GM12865 (cell line): ENCODE data around the gene STRN4.
"Not testable (repeated sequence)": the region's sequence is repeated elsewhere in the genome, so short reads cannot be mapped to it uniquely, and the experiment has no call there.

Source experiments
- DNase-seq: peaks from one replicate; pipeline ENCODE4 v3.0.0; 2010; ENCODE audit warnings: low read depth
- H3K4me3 ChIP-seq: 2 replicates; pipeline ENCODE4 v1.5.1; 2011; ENCODE audit warnings: mild to moderate bottlenecking, low read depth, low read length, control low read depth
- CTCF ChIP-seq: IDR thresholded peaks from 2 replicates; pipeline ENCODE4 v1.5.1; 2011; ENCODE audit warnings: low read length, control low read depth, low read depth, inconsistent platforms; ENCODE audit not compliant: insufficient read depth; ENCODE audit errors: missing control alignments

STRN4 gene

GRCh38 chr19:46713781-46714443 lies 32.3 kb downstream of the STRN4 start:
- DNase-seq: peak; percentile 81
- peak overlapping the region; percentile 97 for H3K4me3 ChIP-seq
- no peak for TF ChIP-seq CTCF

GRCh38 chr19:46712768-46713338 lies 33.4 kb downstream of the STRN4 start:
- H3K4me3 ChIP-seq: not testable (repeated sequence)

GRCh38 chr19:46710687-46711086 lies 35.6 kb downstream of the STRN4 start:
- H3K4me3 ChIP-seq: no peak overlapping the region
- no peak for TF ChIP-seq CTCF
- DNase-seq: no peak

More at GRCh38 chr19:46712768-46713338, 33.4 kb downstream of the STRN4 start:
- DNase-seq: not testable (repeated sequence)

GRCh38 chr19:46704379-46705076 lies 41.7 kb downstream of the STRN4 start:
- no peak overlapping the region for H3K4me3 ChIP-seq
- peak; percentile 97 for TF ChIP-seq CTCF
- peak; percentile 74 for DNase-seq

- H3K4me3 ChIP-seq: no peak overlapping the region
- no peak for DNase-seq
- TF ChIP-seq CTCF: no peak
Measured at GRCh38 chr19:46700704-46701103, 45.5 kb downstream of the STRN4 start.

GRCh38 chr19:46698395-46699321 lies 47.6 kb downstream of the STRN4 start:
- TF ChIP-seq CTCF: no peak
- DNase-seq: no peak
- H3K4me3 ChIP-seq: no peak overlapping the region
